ENCODE data around the gene SOX5. TPM values are rescaled to one million over a fixed set of nuclear protein-coding genes. Genes with fewer than 3 reads are reported as not detected.

The SOX5 gene
- polyA plus RNA-seq, 2 donors: 0.24 to 0.33 TPM

- no peaks in the 10 kb centered on the region for H3K27me3 ChIP-seq (ENCODE audit: control insufficient read depth in 1 of 2, insufficient read depth in 2 of 2, low read length in 2 of 2)
- H3K4me1 ChIP-seq (ENCODE audit: control insufficient read depth in 2 of 2, insufficient read depth in 2 of 2, low read length in 1 of 2): no peaks in the 10 kb centered on the region
- H3K27ac ChIP-seq (ENCODE audit: low read depth in 2 of 2, low read length in 1 of 2): no peak overlapping the region
- no peak overlapping the region for H3K4me3 ChIP-seq (ENCODE audit: low read depth in 1 of 2, low read length in 2 of 2)
- H3K36me3 ChIP-seq (ENCODE audit: control insufficient read depth in 2 of 2, insufficient read depth in 2 of 2, low read length in 1 of 2): no peaks in the 10 kb centered on the region
- no peaks in the 10 kb centered on the region for H3K9me3 ChIP-seq (ENCODE audit: control insufficient read depth in 2 of 2, insufficient read depth in 1 of 2, low read depth in 1 of 2, low read length in 1 of 2)
- 70 to 72% methylated on average over 4 of the region's 4 CpGs for WGBS, 2 donors
These were observed 361.5 kb downstream of the SOX5 start for GRCh38 chr12:23587833-23588559.

GRCh38 chr12:23585782-23586163 lies 363.7 kb downstream of the SOX5 start:
- Histone ChIP-seq H3K9me3 (ENCODE audit: control insufficient read depth in 2 of 2, insufficient read depth in 1 of 2, low read depth in 1 of 2, low read length in 1 of 2) (no peaks in the 10 kb centered on the region), H3K36me3 (ENCODE audit: control insufficient read depth in 2 of 2, insufficient read depth in 2 of 2, low read length in 1 of 2) (no peaks in the 10 kb centered on the region), H3K27ac (ENCODE audit: low read depth in 2 of 2, low read length in 1 of 2) (no peak overlapping the region), H3K4me1 (ENCODE audit: control insufficient read depth in 2 of 2, insufficient read depth in 2 of 2, low read length in 1 of 2) (no peaks in the 10 kb centered on the region), H3K27me3 (ENCODE audit: control insufficient read depth in 1 of 2, insufficient read depth in 2 of 2, low read length in 2 of 2) (no peaks in the 10 kb centered on the region), H3K4me3 (ENCODE audit: low read depth in 1 of 2, low read length in 2 of 2) (no peak overlapping the region)
- WGBS, 2 donors: 77 to 78% methylated on average over 11 of the region's 11 CpGs

GRCh38 chr12:23585156-23585781 lies 364.2 kb downstream of the SOX5 start:
- no peaks in the 10 kb centered on the region for H3K36me3 ChIP-seq (ENCODE audit: control insufficient read depth in 2 of 2, insufficient read depth in 2 of 2, low read length in 1 of 2)
- WGBS, 2 donors: 85 to 88% methylated on average over 2 of the region's 2 CpGs
- no peaks in the 10 kb centered on the region for H3K9me3 ChIP-seq (ENCODE audit: control insufficient read depth in 2 of 2, insufficient read depth in 1 of 2, low read depth in 1 of 2, low read length in 1 of 2)
- H3K4me1 ChIP-seq (ENCODE audit: control insufficient read depth in 2 of 2, insufficient read depth in 2 of 2, low read length in 1 of 2): no peaks in the 10 kb centered on the region
- no peak overlapping the region for H3K27ac ChIP-seq (ENCODE audit: low read depth in 2 of 2, low read length in 1 of 2)
- no peaks in the 10 kb centered on the region for H3K27me3 ChIP-seq (ENCODE audit: control insufficient read depth in 1 of 2, insufficient read depth in 2 of 2, low read length in 2 of 2)
- no peak overlapping the region for H3K4me3 ChIP-seq (ENCODE audit: low read depth in 1 of 2, low read length in 2 of 2)

GRCh38 chr12:23581913-23582312 lies 367.6 kb downstream of the SOX5 start:
- H3K36me3 ChIP-seq (ENCODE audit: control insufficient read depth in 2 of 2, insufficient read depth in 2 of 2, low read length in 1 of 2): no peaks in the 10 kb centered on the region
- 85 to 89% methylated on average over 3 of the region's 3 CpGs for WGBS, 2 donors
- H3K27ac ChIP-seq (ENCODE audit: low read depth in 2 of 2, low read length in 1 of 2): no peak overlapping the region
- no peaks in the 10 kb centered on the region for H3K27me3 ChIP-seq (ENCODE audit: control insufficient read depth in 1 of 2, insufficient read depth in 2 of 2, low read length in 2 of 2)
- H3K9me3 ChIP-seq (ENCODE audit: control insufficient read depth in 2 of 2, insufficient read depth in 1 of 2, low read depth in 1 of 2, low read length in 1 of 2): no peaks in the 10 kb centered on the region
- no peaks in the 10 kb centered on the region for H3K4me1 ChIP-seq (ENCODE audit: control insufficient read depth in 2 of 2, insufficient read depth in 2 of 2, low read length in 1 of 2)
- H3K4me3 ChIP-seq (ENCODE audit: low read depth in 1 of 2, low read length in 2 of 2): no peak overlapping the region

- H3K27me3 ChIP-seq (ENCODE audit: control insufficient read depth in 1 of 2, insufficient read depth in 2 of 2, low read length in 2 of 2): no peaks in the 10 kb centered on the region
- no peaks in the 10 kb centered on the region for H3K9me3 ChIP-seq (ENCODE audit: control insufficient read depth in 2 of 2, insufficient read depth in 1 of 2, low read depth in 1 of 2, low read length in 1 of 2)
- no peaks in the 10 kb centered on the region for H3K36me3 ChIP-seq (ENCODE audit: control insufficient read depth in 2 of 2, insufficient read depth in 2 of 2, low read length in 1 of 2)
- 84 to 93% methylated on average over 1 of the region's 1 CpG for WGBS, 2 donors
- H3K27ac ChIP-seq (ENCODE audit: low read depth in 2 of 2, low read length in 1 of 2): no peak overlapping the region
- no peaks in the 10 kb centered on the region for H3K4me1 ChIP-seq (ENCODE audit: control insufficient read depth in 2 of 2, insufficient read depth in 2 of 2, low read length in 1 of 2)
- no peak overlapping the region for H3K4me3 ChIP-seq (ENCODE audit: low read depth in 1 of 2, low read length in 2 of 2)
These were observed 370.2 kb downstream of the SOX5 start for GRCh38 chr12:23579257-23579656.

- Histone ChIP-seq H3K4me3 (ENCODE audit: low read depth in 1 of 2, low read length in 2 of 2) (no peak overlapping the region), H3K27me3 (ENCODE audit: control insufficient read depth in 1 of 2, insufficient read depth in 2 of 2, low read length in 2 of 2) (no peaks in the 10 kb centered on the region), H3K36me3 (ENCODE audit: control insufficient read depth in 2 of 2, insufficient read depth in 2 of 2, low read length in 1 of 2) (no peaks in the 10 kb centered on the region), H3K27ac (ENCODE audit: low read depth in 2 of 2, low read length in 1 of 2) (no peak overlapping the region), H3K9me3 (ENCODE audit: control insufficient read depth in 2 of 2, insufficient read depth in 1 of 2, low read depth in 1 of 2, low read length in 1 of 2) (no peaks in the 10 kb centered on the region), H3K4me1 (ENCODE audit: control insufficient read depth in 2 of 2, insufficient read depth in 2 of 2, low read length in 1 of 2) (no peaks in the 10 kb centered on the region)
- WGBS, 2 donors: 64 to 72% methylated on average over 2 of the region's 2 CpGs
These were observed 373.1 kb downstream of the SOX5 start for GRCh38 chr12:23576372-23576771.

GRCh38 chr12:23569356-23569755 lies 380.1 kb downstream of the SOX5 start:
- Histone ChIP-seq H3K4me1 (ENCODE audit: control insufficient read depth in 2 of 2, insufficient read depth in 2 of 2, low read length in 1 of 2) (no peaks in the 10 kb centered on the region), H3K36me3 (ENCODE audit: control insufficient read depth in 2 of 2, insufficient read depth in 2 of 2, low read length in 1 of 2) (no peaks in the 10 kb centered on the region), H3K27ac (ENCODE audit: low read depth in 2 of 2, low read length in 1 of 2) (no peak overlapping the region), H3K27me3 (ENCODE audit: control insufficient read depth in 1 of 2, insufficient read depth in 2 of 2, low read length in 2 of 2) (no peaks in the 10 kb centered on the region), H3K4me3 (ENCODE audit: low read depth in 1 of 2, low read length in 2 of 2) (no peak overlapping the region), H3K9me3 (ENCODE audit: control insufficient read depth in 2 of 2, insufficient read depth in 1 of 2, low read depth in 1 of 2, low read length in 1 of 2) (no peaks in the 10 kb centered on the region)
- WGBS, 2 donors: 93 to 95% methylated on average over 2 of the region's 2 CpGs

- Histone ChIP-seq H3K9me3 (ENCODE audit: control insufficient read depth in 2 of 2, insufficient read depth in 1 of 2, low read depth in 1 of 2, low read length in 1 of 2) (no peaks in the 10 kb centered on the region), H3K4me3 (ENCODE audit: low read depth in 1 of 2, low read length in 2 of 2) (no peak overlapping the region), H3K4me1 (ENCODE audit: control insufficient read depth in 2 of 2, insufficient read depth in 2 of 2, low read length in 1 of 2) (no peaks in the 10 kb centered on the region), H3K36me3 (ENCODE audit: control insufficient read depth in 2 of 2, insufficient read depth in 2 of 2, low read length in 1 of 2) (no peaks in the 10 kb centered on the region), H3K27me3 (ENCODE audit: control insufficient read depth in 1 of 2, insufficient read depth in 2 of 2, low read length in 2 of 2) (no peaks in the 10 kb centered on the region), H3K27ac (ENCODE audit: low read depth in 2 of 2, low read length in 1 of 2) (no peak overlapping the region)
- WGBS, 2 donors: 43 to 45% methylated on average over 2 of the region's 2 CpGs
These were observed 383.3 kb downstream of the SOX5 start for GRCh38 chr12:23566133-23566532.

GRCh38 chr12:23564451-23565152 lies 384.9 kb downstream of the SOX5 start:
- Histone ChIP-seq H3K4me3 (ENCODE audit: low read depth in 1 of 2, low read length in 2 of 2) (no peak overlapping the region), H3K36me3 (ENCODE audit: control insufficient read depth in 2 of 2, insufficient read depth in 2 of 2, low read length in 1 of 2) (no peaks in the 10 kb centered on the region), H3K4me1 (ENCODE audit: control insufficient read depth in 2 of 2, insufficient read depth in 2 of 2, low read length in 1 of 2) (no peaks in the 10 kb centered on the region), H3K27me3 (ENCODE audit: control insufficient read depth in 1 of 2, insufficient read depth in 2 of 2, low read length in 2 of 2) (no peaks in the 10 kb centered on the region), H3K9me3 (ENCODE audit: control insufficient read depth in 2 of 2, insufficient read depth in 1 of 2, low read depth in 1 of 2, low read length in 1 of 2) (no peaks in the 10 kb centered on the region), H3K27ac (ENCODE audit: low read depth in 2 of 2, low read length in 1 of 2) (no peak overlapping the region)
- 33 to 47% methylated on average over 8 of the region's 8 CpGs for WGBS, 2 donors

Data from esophagus (tissue), 2 donors.